ENCODE results near the gene HEY2.
A peak's percentile ranks its signal among the peaks of the same experiment; 100 is the strongest.

The HEY2 gene

DNA sequence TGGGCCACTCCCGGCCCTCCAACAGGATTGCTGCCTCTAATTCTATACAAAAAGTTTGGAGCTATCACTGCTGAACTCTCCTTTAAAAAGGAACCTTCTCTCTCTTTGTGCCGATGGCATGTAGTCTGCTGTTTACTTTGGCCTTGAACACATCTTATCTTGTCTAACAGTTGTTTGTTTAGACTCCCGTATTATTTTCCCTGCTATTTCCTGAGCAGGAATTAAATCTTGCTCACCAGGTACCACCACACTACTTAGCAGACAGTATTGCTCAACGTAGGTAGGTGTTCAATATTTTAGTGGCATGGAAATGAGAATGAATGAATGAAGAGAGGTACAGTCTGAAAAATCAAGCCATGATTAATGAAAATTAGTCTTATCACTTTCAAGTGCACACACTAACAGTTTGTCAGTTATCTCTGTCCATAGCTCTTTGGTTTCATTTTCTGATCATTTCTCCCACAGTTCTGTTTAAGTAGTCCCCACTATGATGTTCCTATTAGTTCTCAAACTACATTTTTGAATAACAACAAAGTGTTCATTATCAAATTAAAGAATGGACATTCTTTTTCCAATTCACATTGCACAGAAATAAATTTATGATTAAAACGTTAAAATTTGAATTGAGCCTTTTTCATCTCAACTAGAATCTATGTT lies 6.8 kb upstream of the HEY2 start:
- DNase-seq (ENCODE audit: low read depth in 1 of 2, low spot score in 1 of 2): no peak

DNA sequence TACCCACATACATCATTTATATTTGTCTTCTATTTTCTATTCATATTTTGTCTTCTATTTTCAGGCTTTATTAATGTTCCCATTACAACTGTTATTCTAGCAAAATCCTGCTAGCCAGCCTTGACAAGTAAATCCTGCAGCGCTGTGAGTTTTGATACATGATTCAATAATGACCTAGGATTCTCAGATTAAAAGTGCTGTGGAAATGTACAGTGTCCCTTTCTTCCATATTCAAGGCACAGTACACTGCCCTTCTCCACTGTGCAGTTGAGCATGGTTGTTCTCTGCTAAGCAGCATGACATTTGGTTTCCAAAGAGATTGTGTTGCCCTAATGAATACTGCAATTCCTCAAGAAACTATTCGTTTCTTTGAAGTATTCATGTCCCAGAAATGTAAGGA lies 5.8 kb upstream of the HEY2 start:
- no peak for DNase-seq (ENCODE audit: low read depth in 1 of 2, low spot score in 1 of 2)

GRCh38 chr6:125745281-125746018 lies 4.0 kb upstream of the HEY2 start:
- DNase-seq (ENCODE audit: low read depth in 1 of 2, low spot score in 1 of 2): no peak

DNA sequence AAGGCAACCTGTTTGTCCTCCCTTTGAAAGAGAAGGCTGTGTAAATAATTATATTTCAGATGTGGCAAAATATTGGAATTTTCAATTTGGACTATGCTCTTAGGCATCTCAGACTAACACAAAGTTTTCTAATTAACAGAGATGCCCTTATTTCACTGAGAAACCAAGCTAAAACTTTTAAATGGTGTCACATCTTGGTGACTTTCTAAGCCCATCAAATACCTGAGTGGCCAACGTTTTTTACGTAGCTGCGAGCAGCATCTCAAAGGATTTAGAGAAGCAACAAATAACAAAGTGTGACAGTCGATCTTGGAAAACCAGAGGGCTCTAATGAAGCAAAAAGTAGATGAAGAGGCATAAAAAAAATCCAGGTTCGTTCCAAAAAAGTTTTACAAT lies 3.4 kb upstream of the HEY2 start:
- no peak for DNase-seq (ENCODE audit: low read depth in 1 of 2, low spot score in 1 of 2)

DNA sequence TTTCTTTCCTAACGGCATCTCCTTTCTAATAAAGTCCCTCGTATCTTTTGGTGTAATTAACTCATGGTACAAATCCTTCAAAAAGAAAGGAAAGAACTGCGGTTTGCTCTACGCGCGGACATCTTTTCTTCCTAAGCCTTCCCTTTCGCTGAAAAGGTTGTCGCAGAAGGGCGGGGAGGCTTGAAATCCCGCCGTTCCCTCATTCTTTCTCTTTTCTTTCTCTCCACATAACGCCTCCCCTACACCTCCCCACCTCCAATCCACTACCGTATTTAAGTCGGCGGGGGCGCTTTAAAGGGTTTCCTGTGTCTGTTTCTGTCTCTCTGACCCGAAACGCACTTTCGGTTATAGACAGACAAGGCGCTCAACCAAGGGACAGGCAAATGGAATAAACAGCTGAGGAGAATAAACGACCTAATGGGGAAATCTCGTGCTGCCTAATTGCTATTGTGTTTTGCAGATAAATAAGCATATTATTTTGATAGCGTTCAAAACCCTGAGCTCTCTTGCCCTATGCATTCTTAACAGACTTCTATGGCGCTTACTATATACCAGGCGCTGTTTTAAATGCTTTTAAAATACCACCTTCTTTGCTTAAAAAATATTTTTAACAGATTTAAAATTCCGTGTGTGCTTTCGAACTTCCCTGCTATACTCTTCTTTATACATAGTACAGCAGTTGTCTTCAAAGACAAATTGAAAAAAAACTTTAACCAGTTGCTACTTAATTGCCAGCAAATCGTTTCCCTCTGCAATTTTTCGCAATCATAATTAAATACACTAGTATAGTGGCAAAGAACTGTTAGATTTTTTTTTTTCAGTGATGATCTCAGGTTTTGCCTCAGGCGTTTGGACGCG lies 2.5 kb upstream of the HEY2 start:
- DNase-seq (ENCODE audit: low read depth in 1 of 2, low spot score in 1 of 2): peak; percentile 33 to 38

GRCh38 chr6:125747589-125748405 lies 1.6 kb upstream of the HEY2 start:
- no peak for DNase-seq (ENCODE audit: low read depth in 1 of 2, low spot score in 1 of 2)

- DNase-seq (ENCODE audit: low read depth in 1 of 2, low spot score in 1 of 2): no peak
Observed at GRCh38 chr6:125748406-125749172, 843 bp upstream of the HEY2 start.

DNA sequence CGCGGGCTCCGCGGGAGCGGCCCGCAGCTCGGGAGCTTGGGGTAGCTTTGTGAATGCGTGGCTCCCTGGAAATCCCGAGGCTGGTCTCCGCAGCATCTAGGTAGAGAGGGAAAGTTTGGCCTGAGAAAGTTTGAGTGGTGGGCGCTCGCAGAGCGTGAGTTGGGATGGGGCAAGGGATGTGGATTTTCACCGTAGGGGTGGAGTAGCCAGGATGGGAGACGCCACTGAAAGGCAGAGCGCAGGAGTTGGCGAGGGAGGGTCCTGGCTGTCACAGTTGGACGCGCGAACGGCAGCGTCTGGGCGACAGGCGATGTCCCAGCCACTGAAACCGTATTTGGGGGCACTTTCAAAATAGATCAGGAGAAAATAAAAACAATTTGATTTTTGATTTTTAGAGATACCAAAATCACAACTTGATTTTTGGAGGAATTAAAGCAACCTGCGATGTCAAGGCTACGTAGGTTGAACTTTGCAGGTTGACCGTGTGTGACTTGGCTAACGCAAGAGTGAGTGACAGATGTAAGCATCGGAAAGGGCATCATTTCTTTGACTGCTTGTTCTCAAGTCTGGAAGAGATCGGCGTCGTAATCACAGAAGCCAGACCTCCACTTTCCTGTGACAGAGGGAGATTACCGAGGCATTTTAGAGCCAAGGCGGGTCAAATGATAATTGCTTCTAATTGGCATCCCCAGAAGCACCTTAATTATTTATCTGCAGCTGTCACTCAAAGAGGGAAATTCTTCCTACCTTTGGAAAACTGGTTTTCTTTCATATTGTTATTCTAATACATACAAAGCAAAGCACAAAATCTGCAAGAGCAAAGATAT lies 646 bp downstream of the HEY2 start:
- DNase-seq (ENCODE audit: low read depth in 1 of 2, low spot score in 1 of 2): no peak

GRCh38 chr6:125750692-125751333 lies 1.4 kb downstream of the HEY2 start:
- DNase-seq (ENCODE audit: low read depth in 1 of 2, low spot score in 1 of 2): no peak

DNA sequence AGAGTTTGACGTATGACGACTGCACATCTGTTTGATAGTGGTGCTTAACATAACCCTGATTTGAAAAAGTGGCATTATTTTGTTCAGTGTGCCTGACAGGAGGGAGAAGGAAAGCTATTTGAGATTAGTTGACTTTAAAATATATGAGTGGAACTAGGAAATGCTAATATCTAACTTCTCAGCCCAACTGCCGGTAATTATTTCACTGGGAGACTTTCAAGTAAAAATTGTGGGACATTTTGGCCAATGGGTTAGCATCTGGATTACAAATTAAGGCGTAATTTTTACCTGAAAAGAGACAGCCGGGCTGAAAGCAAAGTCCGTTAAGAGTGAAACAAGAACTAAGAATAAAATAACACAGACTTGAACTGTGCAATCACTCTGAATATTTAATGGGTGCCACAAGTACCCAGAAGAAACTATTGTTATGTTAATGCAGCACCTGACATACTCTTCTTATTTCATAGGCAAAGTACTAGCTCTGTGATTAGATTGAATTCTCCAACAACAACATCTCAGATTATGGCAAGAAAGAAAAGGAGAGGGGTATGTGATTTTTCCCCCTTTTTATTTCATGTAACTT lies 2.0 kb downstream of the HEY2 start:
- DNase-seq (ENCODE audit: low read depth in 1 of 2, low spot score in 1 of 2): no peak

DNA sequence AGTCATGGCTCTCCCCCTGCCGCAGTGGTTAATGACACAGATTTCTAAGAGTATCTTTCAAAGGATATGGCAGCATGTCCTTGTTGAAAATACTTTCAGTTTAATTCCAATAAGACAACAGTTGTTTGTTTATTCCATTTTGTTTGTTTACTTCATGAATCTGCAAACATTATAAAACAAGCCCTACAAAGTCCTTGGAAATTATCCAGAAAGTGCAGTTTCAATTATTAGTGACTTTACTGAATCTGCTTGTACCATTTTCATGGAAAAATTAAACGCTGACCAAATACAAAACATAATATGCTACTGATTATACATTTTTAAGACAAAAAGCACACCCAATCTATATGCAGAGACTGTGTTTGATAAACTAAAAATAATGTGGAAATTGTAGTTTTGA lies 3.3 kb downstream of the HEY2 start:
- DNase-seq (ENCODE audit: low read depth in 1 of 2, low spot score in 1 of 2): no peak

DNA sequence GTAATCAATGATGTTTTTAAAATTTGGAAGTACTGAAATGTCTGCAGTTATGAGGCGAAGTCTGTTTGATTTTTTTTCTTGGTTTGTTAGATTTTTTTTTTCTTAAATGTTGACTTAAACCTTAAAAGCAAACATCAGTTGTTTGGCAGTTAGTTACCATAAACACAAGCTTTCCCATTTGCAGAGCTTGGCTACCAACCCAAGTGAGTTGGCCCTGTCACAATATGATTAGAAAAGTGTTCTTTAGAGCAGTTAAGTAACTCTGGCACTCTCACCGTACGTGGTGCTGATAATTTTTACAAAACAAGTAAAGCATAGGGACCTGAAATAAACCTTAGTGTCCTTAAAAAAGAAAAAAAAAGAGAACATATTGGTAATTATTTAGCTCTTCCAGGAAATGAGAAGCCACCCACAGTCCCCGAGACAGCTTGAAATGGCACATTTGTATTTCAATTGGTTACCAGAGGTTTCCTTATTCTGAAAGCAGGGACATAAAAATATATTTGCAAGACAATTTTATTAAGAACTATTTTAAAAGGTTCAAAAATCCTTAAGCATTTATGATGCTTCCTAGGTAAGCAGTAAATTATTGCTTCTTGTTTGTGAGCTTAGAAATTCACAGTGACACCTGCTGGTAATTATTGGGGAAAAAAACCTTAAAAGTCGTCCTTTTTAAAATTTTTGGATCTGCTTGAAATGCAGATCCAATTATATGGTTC lies 3.9 kb downstream of the HEY2 start:
- DNase-seq (ENCODE audit: low read depth in 1 of 2, low spot score in 1 of 2): no peak

- DNase-seq (ENCODE audit: low read depth in 1 of 2, low spot score in 1 of 2): no peak
Observed at GRCh38 chr6:125753937-125754259, 4.5 kb downstream of the HEY2 start.

- DNase-seq (ENCODE audit: low read depth in 1 of 2, low spot score in 1 of 2): no peak
Observed at GRCh38 chr6:125754566-125754965, 5.1 kb downstream of the HEY2 start.

GRCh38 chr6:125759184-125759902 lies 9.9 kb downstream of the HEY2 start:
- no peak for DNase-seq (ENCODE audit: low read depth in 1 of 2, low spot score in 1 of 2)

DNA sequence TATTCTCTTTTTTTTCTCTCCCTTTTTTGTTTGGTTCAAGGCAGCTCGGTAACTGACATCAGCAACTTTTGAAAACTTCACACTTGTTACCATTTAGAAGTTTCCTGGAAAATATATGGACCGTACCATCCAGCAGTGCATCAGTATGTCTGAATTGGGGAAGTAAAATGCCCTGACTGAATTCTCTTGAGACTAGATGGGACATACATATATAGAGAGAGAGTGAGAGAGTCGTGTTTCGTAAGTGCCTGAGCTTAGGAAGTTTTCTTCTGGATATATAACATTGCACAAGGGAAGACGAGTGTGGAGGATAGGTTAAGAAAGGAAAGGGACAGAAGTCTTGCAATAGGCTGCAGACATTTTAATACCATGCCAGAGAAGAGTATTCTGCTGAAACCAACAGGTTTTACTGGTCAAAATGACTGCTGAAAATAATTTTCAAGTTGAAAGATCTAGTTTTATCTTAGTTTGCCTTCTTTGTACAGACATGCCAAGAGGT lies 10.6 kb downstream of the HEY2 start:
- no peak for DNase-seq (ENCODE audit: low read depth in 1 of 2, low spot score in 1 of 2)

DNA sequence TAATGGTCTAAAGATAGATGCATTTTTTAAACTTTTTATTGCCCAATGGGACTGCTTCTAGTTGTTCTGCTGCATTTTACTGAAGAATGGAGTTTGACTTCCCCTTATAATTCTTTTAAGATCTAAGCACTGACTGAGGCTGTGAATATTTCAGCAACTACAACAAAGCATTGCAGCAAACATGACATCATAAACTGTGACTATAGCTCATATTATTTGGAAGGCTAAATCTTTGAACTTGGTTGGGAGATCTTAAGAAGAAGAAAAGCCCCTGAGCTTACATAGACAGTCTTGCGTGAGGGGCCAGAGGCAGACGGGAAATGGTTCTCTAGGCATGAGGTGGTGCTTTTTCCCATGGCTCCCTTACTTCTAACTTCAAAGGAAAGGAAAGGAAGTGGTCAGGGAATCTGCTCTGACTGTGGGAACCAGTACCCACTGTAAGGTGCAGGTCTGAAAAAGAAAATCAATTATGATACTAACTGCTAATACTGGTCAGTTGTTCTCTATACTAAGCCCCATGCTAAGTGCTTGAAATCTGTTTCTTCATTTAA lies 14.8 kb downstream of the HEY2 start:
- DNase-seq (ENCODE audit: low read depth in 1 of 2, low spot score in 1 of 2): no peak

Measured in activated T-helper 1 cell treated with anti-CD3 and anti-CD28 coated beads, Interleukin-2, amount 50 U/mL, for 16 hours (primary cell).